NK-92 treated with Interleukin-12 subunit alpha and Interleukin-12 subunit beta, amount 100 ng/mL, for 24 hours (cell line): ENCODE data around the gene OPA1.
"Not testable (repeated sequence)": the region's sequence is repeated elsewhere in the genome, so short reads cannot be mapped to it uniquely, and the experiment has no call there.

ENCODE experiments used
- DNase-seq: peaks from one replicate; lab custom pipeline; 2025; lab: John Stamatoyannopoulos, UW

Gene OPA1

GRCh38 chr3:193589616-193590015 lies 3.4 kb upstream of the OPA1 start:
- DNase-seq: no peak

DNA sequence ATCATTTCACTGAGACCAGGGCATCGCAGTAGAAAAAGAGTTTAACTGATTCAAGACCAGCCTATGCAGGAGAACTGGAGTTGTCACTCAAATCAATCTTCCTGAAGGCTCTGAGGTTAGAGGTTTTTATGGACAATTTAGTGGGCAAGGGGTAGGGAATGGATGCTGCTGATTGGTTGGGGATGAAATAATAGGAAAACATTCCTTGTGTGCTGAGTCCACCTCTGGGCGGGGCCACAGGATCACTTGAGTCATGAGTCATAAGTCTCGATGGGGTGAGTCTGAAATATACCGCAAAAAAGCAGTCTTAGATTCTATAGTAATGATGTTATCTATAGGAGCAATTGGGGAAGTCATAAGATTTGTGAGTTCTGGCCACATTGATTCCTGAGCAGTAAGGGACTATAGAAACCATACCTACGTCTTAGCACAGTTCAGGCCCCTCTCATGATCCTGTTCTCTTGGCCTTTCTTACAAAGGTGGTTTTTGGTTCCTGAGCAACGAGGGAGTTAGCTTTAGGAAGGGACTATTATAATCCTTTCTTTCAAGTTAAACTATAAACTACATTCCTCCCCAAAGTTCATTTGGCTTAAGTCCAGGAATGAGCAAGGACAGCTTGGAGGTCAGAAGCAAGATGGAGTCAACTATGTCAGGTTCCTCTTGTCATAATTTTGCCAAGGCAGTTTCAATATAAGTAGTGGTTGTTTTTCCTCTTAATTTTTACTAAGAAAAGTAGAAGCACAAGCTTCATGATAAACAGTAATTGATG lies 2.7 kb upstream of the OPA1 start:
- DNase-seq: no peak

DNA sequence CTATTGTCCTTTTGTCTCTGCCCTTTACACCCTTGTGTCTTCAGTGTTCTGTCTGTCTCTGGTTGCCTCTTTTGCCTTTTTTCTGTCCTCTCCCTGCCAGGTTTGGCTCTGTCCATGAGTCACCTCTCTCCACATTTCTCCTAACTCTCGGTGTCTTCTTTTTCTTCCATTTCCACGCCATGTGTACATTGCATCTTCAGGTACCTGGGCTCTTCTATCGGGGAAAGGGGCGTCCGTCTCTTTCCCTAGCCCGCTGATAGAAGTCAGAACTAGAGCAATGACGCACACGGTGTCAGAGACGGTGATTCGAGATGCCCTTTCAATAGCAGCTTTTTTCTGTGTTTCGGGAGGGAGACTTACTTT lies 641 bp downstream of the OPA1 start:
- DNase-seq: no peak

- DNase-seq: no peak
Observed at GRCh38 chr3:193594946-193595689, 2.1 kb downstream of the OPA1 start.

- DNase-seq: no peak
Observed at GRCh38 chr3:193595939-193596487, 3.0 kb downstream of the OPA1 start.

- no peak for DNase-seq
Observed at GRCh38 chr3:193598202-193598601, 5.2 kb downstream of the OPA1 start.

DNA sequence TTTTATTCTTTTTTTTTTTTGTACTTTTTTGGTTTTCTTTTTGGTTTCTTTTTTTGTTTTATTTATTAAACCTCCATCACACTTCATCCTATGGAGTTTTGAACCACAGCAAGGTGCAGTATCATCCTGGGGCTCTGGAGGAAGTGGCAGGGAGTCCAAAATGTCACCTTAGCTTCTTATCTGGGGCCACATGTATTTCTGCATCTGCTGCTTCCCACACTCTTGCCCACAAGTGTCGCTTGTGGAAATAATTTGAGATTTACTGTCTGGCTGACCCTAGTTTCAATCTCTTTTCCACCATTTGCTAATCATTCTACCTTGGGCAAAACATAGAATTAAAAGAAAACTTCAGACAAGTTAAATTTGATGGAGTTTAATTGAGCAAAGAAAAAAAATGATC lies 6.4 kb downstream of the OPA1 start:
- DNase-seq: no peak

DNA sequence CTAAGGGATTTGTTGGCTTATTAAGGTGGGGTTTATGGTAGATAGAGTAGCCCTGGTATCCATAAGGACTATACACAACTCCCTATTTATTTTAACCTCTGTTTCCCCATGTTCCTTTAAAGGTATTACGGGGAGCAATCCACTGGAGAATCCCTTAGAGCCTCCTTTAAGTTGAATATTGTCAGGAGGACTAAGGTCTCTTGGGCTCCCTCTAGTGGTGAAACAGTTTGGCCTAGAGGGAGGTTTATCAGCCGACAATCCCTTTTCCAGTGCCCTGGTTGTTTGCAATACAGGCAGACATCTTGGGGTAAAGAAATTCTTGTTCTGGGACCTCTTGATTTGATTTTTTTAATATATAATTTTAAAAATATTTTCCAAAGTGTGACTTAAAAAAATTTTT lies 12.9 kb downstream of the OPA1 start:
- no peak for DNase-seq

GRCh38 chr3:193606892-193607291 lies 13.9 kb downstream of the OPA1 start:
- DNase-seq: not testable (repeated sequence)

- not testable (repeated sequence) for DNase-seq
Observed at GRCh38 chr3:193610516-193610915, 17.5 kb downstream of the OPA1 start.

DNA sequence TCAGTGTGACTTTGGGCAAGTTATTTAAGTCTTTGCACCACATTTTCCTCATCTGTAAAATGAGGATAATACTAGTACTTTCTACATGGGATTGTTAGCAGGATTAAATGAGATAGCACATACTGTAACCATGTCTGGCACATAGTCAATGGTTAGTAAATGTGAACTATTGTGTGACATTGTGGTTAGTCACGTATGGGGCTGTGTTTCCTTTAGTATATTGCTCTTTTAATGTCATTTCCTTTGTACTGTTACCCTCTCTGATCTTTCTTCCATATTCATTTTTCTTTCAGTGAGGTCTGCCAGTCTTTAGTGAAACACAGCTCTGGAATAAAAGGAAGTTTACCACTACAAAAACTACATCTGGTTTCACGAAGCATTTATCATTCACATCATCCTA lies 21.4 kb downstream of the OPA1 start:
- no peak for DNase-seq

GRCh38 chr3:193617628-193618027 lies 24.6 kb downstream of the OPA1 start:
- no peak for DNase-seq

- DNase-seq: no peak
Observed at GRCh38 chr3:193620057-193620456, 27.0 kb downstream of the OPA1 start.

- no peak for DNase-seq
Observed at GRCh38 chr3:193620650-193621049, 27.6 kb downstream of the OPA1 start.

DNA sequence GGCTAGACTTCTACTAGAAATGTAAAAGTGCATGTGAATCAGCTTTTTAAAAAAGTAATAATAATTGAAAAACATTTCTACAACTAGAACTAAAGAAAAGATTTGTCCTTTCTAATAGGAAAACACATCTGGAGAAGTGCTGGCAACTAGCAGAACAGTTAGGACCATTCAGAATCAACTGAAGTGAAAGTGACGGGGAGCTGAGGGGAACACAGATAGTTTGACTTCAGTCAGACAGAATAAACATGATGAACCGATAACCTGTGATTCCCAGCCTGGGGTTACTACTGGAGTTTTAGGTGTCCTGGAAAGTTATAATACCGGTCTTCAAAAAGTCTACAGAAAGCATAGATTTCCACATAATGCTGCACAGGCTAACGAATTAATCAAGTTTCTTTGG lies 28.1 kb downstream of the OPA1 start:
- no peak for DNase-seq

GRCh38 chr3:193630005-193630404 lies 37.0 kb downstream of the OPA1 start:
- DNase-seq: no peak

DNA sequence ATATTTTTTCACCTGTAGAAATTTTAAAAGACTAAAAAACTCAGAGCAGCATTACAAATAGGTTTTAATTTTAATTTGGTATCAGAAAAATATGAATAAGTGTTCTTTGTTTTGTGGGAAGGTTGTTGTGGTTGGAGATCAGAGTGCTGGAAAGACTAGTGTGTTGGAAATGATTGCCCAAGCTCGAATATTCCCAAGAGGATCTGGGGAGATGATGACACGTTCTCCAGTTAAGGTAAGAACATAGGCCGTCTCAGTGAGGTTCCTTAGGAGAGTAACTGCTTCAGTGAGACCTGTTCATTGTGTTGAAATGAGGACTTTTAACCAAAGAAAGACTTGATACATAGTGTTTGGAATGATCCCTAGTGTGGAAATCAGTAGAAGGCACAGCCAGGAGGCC lies 44.8 kb downstream of the OPA1 start:
- no peak for DNase-seq

DNA sequence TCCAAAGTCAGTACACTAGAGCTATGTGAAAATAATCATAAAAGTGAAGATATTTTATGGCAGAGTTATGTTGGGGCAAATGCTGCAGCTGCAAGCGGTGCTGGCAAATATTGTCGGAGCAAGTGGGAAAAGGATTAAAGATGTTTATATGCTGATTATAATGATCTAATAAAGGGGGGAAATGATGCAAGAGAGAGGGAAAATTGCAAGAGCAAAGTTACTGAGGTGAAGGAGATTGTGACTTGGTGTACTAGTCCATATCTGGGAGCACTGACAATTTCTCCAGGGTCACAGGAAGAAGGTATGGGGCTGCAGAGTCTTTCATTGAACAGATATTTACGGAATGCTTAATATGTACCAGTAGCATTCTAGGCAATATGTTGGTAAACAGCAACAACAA lies 45.8 kb downstream of the OPA1 start:
- DNase-seq: no peak

- DNase-seq: no peak
Observed at GRCh38 chr3:193640165-193640715, 47.2 kb downstream of the OPA1 start.

- DNase-seq: no peak
Observed at GRCh38 chr3:193640728-193641439, 47.9 kb downstream of the OPA1 start.

GRCh38 chr3:193641440-193641775 lies 48.4 kb downstream of the OPA1 start:
- no peak for DNase-seq

DNA sequence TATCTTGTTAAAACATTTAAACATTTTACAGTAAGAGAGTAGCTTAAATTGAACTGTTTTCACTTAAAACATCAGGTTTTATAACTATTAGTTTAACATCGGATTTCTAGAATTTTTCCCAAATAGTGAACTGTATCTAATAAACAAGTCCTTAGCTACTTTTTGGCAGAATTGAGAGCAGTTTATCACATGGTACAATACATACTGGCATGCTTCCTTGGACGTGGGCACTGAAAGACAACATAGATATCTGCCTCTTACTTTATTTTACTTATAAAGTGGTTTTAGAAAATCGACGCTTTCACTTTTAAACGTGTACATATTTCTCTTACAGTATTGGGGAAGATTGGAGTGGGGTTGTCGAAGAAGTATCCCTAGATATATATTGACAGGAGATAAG lies 52.8 kb downstream of the OPA1 start:
- DNase-seq: no peak
